Measurements from ENCODE around the gene GPR42. TPM values are rescaled to one million over a fixed set of nuclear protein-coding genes. Genes with fewer than 3 reads are reported as not detected.

Gene GPR42
- total RNA-seq, 1 donor from 2014 or later, result not detected

- peaks cover 2% of the 10 kb centered on the region for H3K27me3 Mint-ChIP-seq (ENCODE audit: unreplicated experiment)
- no peak overlapping the region for H3K27ac Mint-ChIP-seq (ENCODE audit: unreplicated experiment)
- peaks cover 2% of the 10 kb centered on the region for H3K9me3 Mint-ChIP-seq (ENCODE audit: unreplicated experiment)
- no peaks in the 10 kb centered on the region for H3K4me1 Mint-ChIP-seq (ENCODE audit: low read depth, unreplicated experiment)
- TF ChIP-seq CTCF (IDR thresholded peaks at IDR 0.05; ENCODE audit: partially characterized antibody, unreplicated experiment), result no peak
- no peak overlapping the region for H3K4me3 Mint-ChIP-seq (ENCODE audit: unreplicated experiment)
- no peaks in the 10 kb centered on the region for H3K36me3 Mint-ChIP-seq (ENCODE audit: unreplicated experiment)
- no peak for DNase-seq
Observed at GRCh38 chr19:35336166-35336955, 34.5 kb upstream of the GPR42 start.

GRCh38 chr19:35337097-35337983 is 33.5 kb upstream of the GPR42 start:
- Mint-ChIP-seq H3K4me3 (ENCODE audit: unreplicated experiment) (no peak overlapping the region), H3K27ac (ENCODE audit: unreplicated experiment) (no peak overlapping the region), H3K4me1 (ENCODE audit: low read depth, unreplicated experiment) (peaks cover 2% of the 10 kb centered on the region), H3K36me3 (ENCODE audit: unreplicated experiment) (no peaks in the 10 kb centered on the region), H3K9me3 (ENCODE audit: unreplicated experiment) (peaks cover 2% of the 10 kb centered on the region), H3K27me3 (ENCODE audit: unreplicated experiment) (peaks cover 3% of the 10 kb centered on the region)
- no peak for TF ChIP-seq CTCF (IDR thresholded peaks at IDR 0.05; ENCODE audit: partially characterized antibody, unreplicated experiment)
- no peak for DNase-seq

GRCh38 chr19:35337984-35338296 is 32.9 kb upstream of the GPR42 start:
- H3K36me3 Mint-ChIP-seq (ENCODE audit: unreplicated experiment), result no peaks in the 10 kb centered on the region
- H3K9me3 Mint-ChIP-seq (ENCODE audit: unreplicated experiment), result peaks cover 2% of the 10 kb centered on the region
- H3K4me1 Mint-ChIP-seq (ENCODE audit: low read depth, unreplicated experiment), result peaks cover 2% of the 10 kb centered on the region
- H3K27me3 Mint-ChIP-seq (ENCODE audit: unreplicated experiment), result peaks cover 4% of the 10 kb centered on the region
- DNase-seq, result no peak
- no peak overlapping the region for H3K4me3 Mint-ChIP-seq (ENCODE audit: unreplicated experiment)
- no peak overlapping the region for H3K27ac Mint-ChIP-seq (ENCODE audit: unreplicated experiment)
- TF ChIP-seq CTCF (IDR thresholded peaks at IDR 0.05; ENCODE audit: partially characterized antibody, unreplicated experiment), result no peak

- Mint-ChIP-seq H3K27ac (ENCODE audit: unreplicated experiment) (no peak overlapping the region), H3K27me3 (ENCODE audit: unreplicated experiment) (peaks cover 2% of the 10 kb centered on the region), H3K4me1 (ENCODE audit: low read depth, unreplicated experiment) (peaks cover 2% of the 10 kb centered on the region), H3K9me3 (ENCODE audit: unreplicated experiment) (peaks cover 2% of the 10 kb centered on the region), H3K36me3 (ENCODE audit: unreplicated experiment) (no peaks in the 10 kb centered on the region), H3K4me3 (ENCODE audit: unreplicated experiment) (no peak overlapping the region)
- TF ChIP-seq CTCF (IDR thresholded peaks at IDR 0.05; ENCODE audit: partially characterized antibody, unreplicated experiment), result no peak
- DNase-seq, result no peak
Observed at GRCh38 chr19:35340431-35340830, 30.4 kb upstream of the GPR42 start.

GRCh38 chr19:35341006-35341405 is 29.9 kb upstream of the GPR42 start:
- Mint-ChIP-seq H3K9me3 (ENCODE audit: unreplicated experiment) (peaks cover 2% of the 10 kb centered on the region), H3K4me1 (ENCODE audit: low read depth, unreplicated experiment) (peaks cover 2% of the 10 kb centered on the region), H3K27me3 (ENCODE audit: unreplicated experiment) (peaks cover 2% of the 10 kb centered on the region)

More at GRCh38 chr19:35341006-35341405, 29.9 kb upstream of the GPR42 start:
- Mint-ChIP-seq H3K36me3 (ENCODE audit: unreplicated experiment) (no peaks in the 10 kb centered on the region), H3K4me3 (ENCODE audit: unreplicated experiment) (no peak overlapping the region), H3K27ac (ENCODE audit: unreplicated experiment) (no peak overlapping the region)
- TF ChIP-seq CTCF (IDR thresholded peaks at IDR 0.05; ENCODE audit: partially characterized antibody, unreplicated experiment), result no peak
- DNase-seq, result no peak
